Thymus (tissue), 11 donors: ENCODE results near the gene POLR1E. TPM values are rescaled to one million over a fixed set of nuclear protein-coding genes. Genes with fewer than 3 reads are reported as not detected.

Source experiments
- DNase-seq, 9 donors: peaks; one replicate each; pipeline ENCODE4 v3.0.0-alpha.2; 2013; ENCODE audit warnings: low spot score in 9 of 9, low read depth in 6 of 9, missing footprints in 1 of 9
- H3K27ac ChIP-seq, 2 donors: one replicate each; pipeline ENCODE4 v1.5.1; 2013; ENCODE audit warnings: control low read depth in 1 of 2, low read depth in 1 of 2, low read length in 1 of 2, mild to moderate bottlenecking in 1 of 2, moderate library complexity in 1 of 2
- H3K27me3 ChIP-seq, 2 donors: one replicate each; pipeline ENCODE4 v1.5.1; 2013; ENCODE audit warnings: low read length in 1 of 2; ENCODE audit not compliant: control insufficient read depth in 2 of 2, insufficient read depth in 1 of 2
- H3K36me3 ChIP-seq, 2 donors: one replicate each; pipeline ENCODE4 v1.5.1; 2013; ENCODE audit warnings: low read length in 1 of 2, mild to moderate bottlenecking in 1 of 2, moderate library complexity in 1 of 2; ENCODE audit not compliant: control insufficient read depth in 2 of 2, insufficient read depth in 2 of 2
- H3K4me1 ChIP-seq, 2 donors: one replicate each; pipeline ENCODE4 v1.5.1; 2013; ENCODE audit warnings: low read length in 2 of 2; ENCODE audit not compliant: control insufficient read depth in 2 of 2, insufficient read depth in 2 of 2
- H3K4me3 ChIP-seq, 2 donors: one replicate each; pipeline ENCODE4 v1.5.1; 2013; ENCODE audit warnings: low read length in 2 of 2, control low read depth in 1 of 2, mild to moderate bottlenecking in 1 of 2
- H3K9me3 ChIP-seq, 2 donors: one replicate each; pipeline ENCODE4 v1.5.1; 2013; ENCODE audit warnings: low read length in 1 of 2, mild to moderate bottlenecking in 1 of 2; ENCODE audit not compliant: control insufficient read depth in 2 of 2, insufficient read depth in 1 of 2
- WGBS: extraction: QIAGEN DNeasy Blood & Tissue Kit; methylation state at CpG from one replicate; pipeline ENCODE4 v1.1.7; 2013; 5-methylcytosine and 5-hydroxymethylcytosine counted together
- polyA plus RNA-seq: library from polyadenylated mRNA; stranded (reverse); fragments of 200-250 nt; gene quantifications from one replicate; pipeline ENCODE4 v1.2.3, GENCODE V29; 2013
- total RNA-seq: library from RNA; stranded (reverse); fragments of 120-200 nt; gene quantifications from one replicate; pipeline ENCODE4 v1.2.4, GENCODE V29; 2013
- donor health status: healthy.

Gene POLR1E
- total and polyA plus RNA-seq, 2 donors, result 21.0 to 22.0 TPM

- peaks cover 23 to 34% of the 10 kb centered on the region in 2 donors for H3K36me3 ChIP-seq
- H3K4me3 ChIP-seq, result no peak overlapping the region
- DNase-seq, result no peak
- H3K9me3 ChIP-seq, result peaks cover 0 to 3% of the 10 kb centered on the region in 2 donors
- no peaks in the 10 kb centered on the region for H3K4me1 ChIP-seq
- no peak overlapping the region for H3K27ac ChIP-seq
- no peaks in the 10 kb centered on the region for H3K27me3 ChIP-seq
- over 99% methylated on average over 2 of the region's 2 CpGs for WGBS
These were observed 40.9 kb upstream of the POLR1E start for GRCh38 chr9:37444890-37445289.

DNA sequence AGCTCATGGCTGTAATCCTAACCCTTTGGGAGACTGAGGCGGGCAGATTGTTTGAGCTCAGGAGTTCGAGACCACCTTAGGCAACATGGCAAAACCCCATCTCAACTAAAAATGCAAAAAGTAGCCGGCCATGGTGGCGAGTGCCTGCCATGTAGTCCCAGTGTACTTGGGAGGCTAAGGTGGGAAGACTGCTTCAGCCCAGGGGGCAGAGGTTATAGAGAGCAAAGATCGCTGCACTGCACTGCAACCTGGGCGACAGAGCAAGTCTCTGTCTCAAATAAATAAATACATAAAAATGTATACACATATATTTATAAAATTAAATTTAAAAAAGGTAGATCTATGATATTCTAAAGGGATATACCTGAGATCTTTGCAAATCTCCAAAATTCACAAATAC is 39.9 kb upstream of the POLR1E start:
- no peak for DNase-seq
- Histone ChIP-seq H3K27ac (no peak overlapping the region), H3K36me3 (peaks cover 15 to 26% of the 10 kb centered on the region in 2 donors), H3K27me3 (no peaks in the 10 kb centered on the region), H3K9me3 (peaks cover 0 to 3% of the 10 kb centered on the region in 2 donors), H3K4me1 (no peaks in the 10 kb centered on the region), H3K4me3 (no peak overlapping the region)
- WGBS, result 99% methylated on average over 6 of the region's 6 CpGs

DNA sequence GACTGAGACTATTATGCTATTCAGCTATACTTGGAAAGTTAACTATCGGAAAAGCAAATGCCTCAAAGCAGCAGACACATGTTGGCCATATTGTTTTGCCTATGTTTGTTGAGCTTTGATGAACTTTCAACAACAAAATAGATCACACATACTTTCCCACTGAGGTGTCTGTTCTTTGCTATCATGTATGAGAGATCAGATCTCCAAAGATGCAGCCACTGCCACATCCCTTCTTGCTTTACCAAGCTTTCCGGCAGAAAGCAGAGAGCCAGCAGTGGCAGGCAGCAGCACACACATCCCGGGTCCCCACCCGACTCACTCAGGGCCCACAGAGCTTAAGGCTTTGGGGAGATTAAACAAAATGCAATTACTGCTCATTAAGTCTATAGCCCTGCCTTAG is 39.3 kb upstream of the POLR1E start:
- Histone ChIP-seq H3K27me3 (no peaks in the 10 kb centered on the region), H3K36me3 (peaks cover 10 to 21% of the 10 kb centered on the region in 2 donors), H3K27ac (no peak overlapping the region), H3K4me3 (no peak overlapping the region), H3K9me3 (peaks cover 0 to 3% of the 10 kb centered on the region in 2 donors), H3K4me1 (no peaks in the 10 kb centered on the region)
- 96% methylated on average over 4 of the region's 4 CpGs for WGBS
- no peak for DNase-seq

GRCh38 chr9:37447111-37447510 is 38.6 kb upstream of the POLR1E start:
- Histone ChIP-seq H3K36me3 (peaks cover 3 to 14% of the 10 kb centered on the region in 2 donors), H3K4me3 (no peak overlapping the region), H3K27me3 (no peaks in the 10 kb centered on the region), H3K27ac (no peak overlapping the region), H3K9me3 (no peaks in the 10 kb centered on the region), H3K4me1 (no peaks in the 10 kb centered on the region)
- DNase-seq, result no peak

- H3K27ac ChIP-seq, result no peak overlapping the region
- DNase-seq, result no peak
- 96% methylated on average over 12 of the region's 12 CpGs for WGBS
- no peaks in the 10 kb centered on the region for H3K27me3 ChIP-seq
- peaks cover 0 to 8% of the 10 kb centered on the region in 2 donors for H3K36me3 ChIP-seq
- no peaks in the 10 kb centered on the region for H3K4me1 ChIP-seq
- no peaks in the 10 kb centered on the region for H3K9me3 ChIP-seq
- no peak overlapping the region for H3K4me3 ChIP-seq
These were observed 35.7 kb upstream of the POLR1E start for GRCh38 chr9:37449862-37450632.

GRCh38 chr9:37451628-37452027 is 34.1 kb upstream of the POLR1E start:
- no peak overlapping the region for H3K27ac ChIP-seq
- WGBS, result 72% methylated on average over 3 of the region's 3 CpGs
- no peak overlapping the region for H3K4me3 ChIP-seq
- DNase-seq, result no peak
- no peaks in the 10 kb centered on the region for H3K9me3 ChIP-seq
- no peaks in the 10 kb centered on the region for H3K27me3 ChIP-seq
- peaks cover 0 to 4% of the 10 kb centered on the region in 2 donors for H3K4me1 ChIP-seq
- peaks cover 0 to 4% of the 10 kb centered on the region in 2 donors for H3K36me3 ChIP-seq

GRCh38 chr9:37452611-37453010 is 33.1 kb upstream of the POLR1E start:
- H3K27ac ChIP-seq, result no peak overlapping the region
- no peaks in the 10 kb centered on the region for H3K27me3 ChIP-seq
- H3K36me3 ChIP-seq, result peaks cover 0 to 2% of the 10 kb centered on the region in 2 donors
- no peaks in the 10 kb centered on the region for H3K9me3 ChIP-seq
- 100% methylated on average over 1 of the region's 1 CpG for WGBS
- peaks cover 0 to 4% of the 10 kb centered on the region in 2 donors for H3K4me1 ChIP-seq
- no peak overlapping the region for H3K4me3 ChIP-seq
- DNase-seq, result no peak

DNA sequence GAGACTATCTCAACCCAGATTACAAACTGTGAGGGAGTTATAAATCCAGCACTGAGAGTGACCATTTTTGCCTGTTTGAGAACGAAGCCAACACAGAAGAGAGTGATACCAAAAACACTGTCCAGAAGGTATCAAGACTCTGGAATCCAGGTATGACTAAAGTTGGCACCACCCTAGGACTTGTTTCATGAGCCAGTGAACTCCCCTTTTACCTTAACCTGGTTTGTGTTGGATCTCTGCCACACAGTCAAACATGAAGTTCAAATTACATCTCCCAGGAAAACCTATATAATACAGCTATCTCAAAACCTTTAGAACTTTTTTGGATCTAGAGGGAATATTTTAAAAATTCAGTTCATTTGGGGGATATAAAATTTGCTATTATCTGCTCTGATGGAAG is 31.9 kb upstream of the POLR1E start:
- H3K4me1 ChIP-seq, result peaks cover 0 to 4% of the 10 kb centered on the region in 2 donors
- no peak overlapping the region for H3K27ac ChIP-seq
- H3K36me3 ChIP-seq, result peaks cover 0 to 2% of the 10 kb centered on the region in 2 donors
- 92% methylated on average over 1 of the region's 1 CpG for WGBS
- H3K27me3 ChIP-seq, result no peaks in the 10 kb centered on the region
- H3K9me3 ChIP-seq, result no peaks in the 10 kb centered on the region
- H3K4me3 ChIP-seq, result no peak overlapping the region
- no peak for DNase-seq

DNA sequence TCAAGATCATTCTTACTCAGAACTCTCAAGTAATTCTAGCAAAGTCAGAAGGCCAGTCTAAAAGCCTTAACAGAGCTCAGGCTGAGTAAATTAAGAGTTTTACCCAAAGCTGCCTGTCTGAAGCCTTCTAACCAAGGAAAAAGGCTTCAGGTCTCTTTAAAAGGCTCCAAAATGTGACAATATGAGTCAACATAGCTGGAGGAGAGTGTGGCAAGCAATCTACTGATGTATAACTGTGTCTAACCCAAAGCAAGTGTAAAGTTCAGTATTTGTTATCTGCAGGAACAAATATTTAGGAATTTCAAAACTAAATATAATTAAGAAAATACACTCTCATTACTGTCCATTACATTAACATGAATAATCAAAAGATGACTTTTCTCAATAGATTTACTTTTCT is 31.5 kb upstream of the POLR1E start:
- H3K4me1 ChIP-seq, result peaks cover 0 to 4% of the 10 kb centered on the region in 2 donors
- H3K9me3 ChIP-seq, result no peaks in the 10 kb centered on the region
- peaks cover 0 to under 1% of the 10 kb centered on the region in 2 donors for H3K36me3 ChIP-seq
- no peak overlapping the region for H3K27ac ChIP-seq
- DNase-seq, result no peak
- no peaks in the 10 kb centered on the region for H3K27me3 ChIP-seq
- no peak overlapping the region for H3K4me3 ChIP-seq
